ENCODE data around the gene MOV10.

DNA sequence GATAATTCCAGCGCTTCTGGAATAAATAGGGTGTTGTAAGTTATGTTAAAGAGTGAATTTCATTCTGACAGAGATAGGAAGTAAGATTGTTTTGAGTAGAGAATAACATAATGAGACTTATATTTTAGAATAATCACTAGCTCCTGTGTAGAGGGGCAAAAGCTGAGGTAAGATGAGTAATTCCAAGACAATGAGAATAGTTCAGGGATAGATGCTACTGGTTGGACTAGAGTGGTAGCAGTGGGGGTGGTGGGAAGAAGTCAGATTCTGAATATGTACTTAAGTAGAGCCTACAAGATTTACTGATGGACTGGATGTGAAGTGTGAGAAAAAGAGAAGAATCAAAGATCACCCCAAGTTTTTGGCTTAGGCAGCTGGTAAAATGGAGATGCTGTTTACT lies 23.3 kb upstream of the MOV10 start:
- TF ChIP-seq, protein P1, sequence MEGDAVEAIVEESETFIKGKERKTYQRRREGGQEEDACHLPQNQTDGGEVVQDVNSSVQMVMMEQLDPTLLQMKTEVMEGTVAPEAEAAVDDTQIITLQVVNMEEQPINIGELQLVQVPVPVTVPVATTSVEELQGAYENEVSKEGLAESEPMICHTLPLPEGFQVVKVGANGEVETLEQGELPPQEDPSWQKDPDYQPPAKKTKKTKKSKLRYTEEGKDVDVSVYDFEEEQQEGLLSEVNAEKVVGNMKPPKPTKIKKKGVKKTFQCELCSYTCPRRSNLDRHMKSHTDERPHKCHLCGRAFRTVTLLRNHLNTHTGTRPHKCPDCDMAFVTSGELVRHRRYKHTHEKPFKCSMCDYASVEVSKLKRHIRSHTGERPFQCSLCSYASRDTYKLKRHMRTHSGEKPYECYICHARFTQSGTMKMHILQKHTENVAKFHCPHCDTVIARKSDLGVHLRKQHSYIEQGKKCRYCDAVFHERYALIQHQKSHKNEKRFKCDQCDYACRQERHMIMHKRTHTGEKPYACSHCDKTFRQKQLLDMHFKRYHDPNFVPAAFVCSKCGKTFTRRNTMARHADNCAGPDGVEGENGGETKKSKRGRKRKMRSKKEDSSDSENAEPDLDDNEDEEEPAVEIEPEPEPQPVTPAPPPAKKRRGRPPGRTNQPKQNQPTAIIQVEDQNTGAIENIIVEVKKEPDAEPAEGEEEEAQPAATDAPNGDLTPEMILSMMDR (IDR thresholded peaks at IDR 0.05), result no peak
- no peak for TF ChIP-seq EZH2 (IDR thresholded peaks at IDR 0.05)
